Articular chondrocyte of knee joint (primary cell): ENCODE data around the gene HPRT1. TPM values are rescaled to one million over a fixed set of nuclear protein-coding genes. Genes with fewer than 3 reads are reported as not detected.

Source experiments
- small RNA-seq: library from RNA; depleted of rRNA; stranded (forward); fragments of <200 nt; gene quantifications from one replicate; pipeline ENCODE3, GENCODE V24; 2012
- total RNA-seq: library from RNA; depleted of rRNA; stranded (reverse); fragments of >200 nt; gene quantifications from 2 replicates; pipeline ENCODE4 v1.2.3, GENCODE V29; 2012

Gene HPRT1, protein sequence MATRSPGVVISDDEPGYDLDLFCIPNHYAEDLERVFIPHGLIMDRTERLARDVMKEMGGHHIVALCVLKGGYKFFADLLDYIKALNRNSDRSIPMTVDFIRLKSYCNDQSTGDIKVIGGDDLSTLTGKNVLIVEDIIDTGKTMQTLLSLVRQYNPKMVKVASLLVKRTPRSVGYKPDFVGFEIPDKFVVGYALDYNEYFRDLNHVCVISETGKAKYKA
- total RNA-seq = 7.6 and 11.4 TPM in 2 replicates

GRCh38 chrX:134460005-134460861, at the start of gene HPRT1:
Gene HPRT1 (plus strand): TSS chrX:134460165. CDS start chrX:134460312, 147 bp downstream.

Small RNA genes lying within 50 kb of the gene (small RNA-seq; reads per million reads assigned to genes)
- gene AC004383.1 = not detected
- gene MIR450A1 = 3.2 reads per million, percentile 84 among the genes with 10 or more reads in this experiment
- 15.4 reads per million, percentile 95 among the genes with 10 or more reads in this experiment for gene MIR450A2
- gene MIR450B = 2.5 reads per million, percentile 78 among the genes with 10 or more reads in this experiment
- 242 reads per million, percentile 98 among the genes with 10 or more reads in this experiment for gene MIR503
- 8.7 reads per million, percentile 93 among the genes with 10 or more reads in this experiment for gene MIR542

Other genes starting within 250 kb of the HPRT1 start
- not detected in 2 replicates for gene CCDC160, start 223.0 kb upstream of the HPRT1 start, total RNA-seq
- gene PHF6, start 86.9 kb upstream of the HPRT1 start, total RNA-seq = 21.6 and 26.7 TPM in 2 replicates
- gene PLAC1, start 198.3 kb downstream of the HPRT1 start, total RNA-seq = not detected in 2 replicates